GM18858 (cell line): Measurements from ENCODE around the gene CLSTN1.

ENCODE experiments used
- ATAC-seq: cut with Tn5 transposase; IDR thresholded peaks from one replicate; pipeline ENCODE4 v1.9.1; 2021; ENCODE audit not compliant: unreplicated experiment

CLSTN1 gene

GRCh38 chr1:9823943-9824701 is at the start of gene CLSTN1:
TSS of gene CLSTN1 (minus strand) at chr1:9823965. CDS start at chr1:9823733, 232 bp downstream.
- no peak for ATAC-seq

GRCh38 chr1:9873385-9873784 is 49.6 kb upstream of the CLSTN1 start:
- no peak for ATAC-seq

- no peak for ATAC-seq
Measured at GRCh38 chr1:9872430-9873165, 48.8 kb upstream of the CLSTN1 start.

GRCh38 chr1:9871707-9872425 is 48.1 kb upstream of the CLSTN1 start:
- ATAC-seq = no peak

GRCh38 chr1:9871021-9871420 is 47.3 kb upstream of the CLSTN1 start:
- ATAC-seq = no peak

- no peak for ATAC-seq
Measured at GRCh38 chr1:9870572-9870971, 46.8 kb upstream of the CLSTN1 start.

GRCh38 chr1:9869831-9870251 is 46.1 kb upstream of the CLSTN1 start:
- no peak for ATAC-seq

- ATAC-seq = no peak
Measured at GRCh38 chr1:9868244-9868590, 44.5 kb upstream of the CLSTN1 start.

- no peak for ATAC-seq
Measured at GRCh38 chr1:9867408-9868243, 43.9 kb upstream of the CLSTN1 start.

GRCh38 chr1:9866836-9867235 is 43.1 kb upstream of the CLSTN1 start:
- ATAC-seq = no peak

- no peak for ATAC-seq
Measured at GRCh38 chr1:9865724-9866123, 42.0 kb upstream of the CLSTN1 start.

- no peak for ATAC-seq
Measured at GRCh38 chr1:9863371-9863770, 39.6 kb upstream of the CLSTN1 start.

- ATAC-seq = no peak
Measured at GRCh38 chr1:9861360-9861759, 37.6 kb upstream of the CLSTN1 start.

GRCh38 chr1:9860887-9861286 is 37.1 kb upstream of the CLSTN1 start:
- ATAC-seq = no peak

GRCh38 chr1:9859281-9860014 is 35.7 kb upstream of the CLSTN1 start:
- no peak for ATAC-seq

GRCh38 chr1:9858293-9859035 is 34.7 kb upstream of the CLSTN1 start:
- ATAC-seq = no peak

- ATAC-seq = no peak
Measured at GRCh38 chr1:9855186-9855585, 31.4 kb upstream of the CLSTN1 start.

GRCh38 chr1:9853249-9853595 is 29.5 kb upstream of the CLSTN1 start:
- ATAC-seq = no peak

- ATAC-seq = no peak
Measured at GRCh38 chr1:9852410-9853248, 28.9 kb upstream of the CLSTN1 start.
